ENCODE data around the gene ORMDL3.

- TF ChIP-seq PATZ1 (tag by site-specific recombination; IDR thresholded peaks at IDR 0.05) (no peak), ZFP3 (tag by site-specific recombination; IDR thresholded peaks at IDR 0.05; ENCODE audit: low read depth) (no peak)
Observed at GRCh38 chr17:39935909-39936308, 8.5 kb upstream of the ORMDL3 start.
